AG04450 (cell line): Measurements from ENCODE around the gene BCAN. TPM values are rescaled to one million over a fixed set of nuclear protein-coding genes. Genes with fewer than 3 reads are reported as not detected.

ENCODE experiments used
- CTCF ChIA-PET: fragments of 300-600, 350-600 bp; formaldehyde crosslinking; extraction: SDS; loops from one replicate; lab custom pipeline; 2022; ENCODE audit warnings: antibody characterized with exemption, inconsistent platforms; lab: Charles Lee
- POLR2A ChIA-PET: fragments of 350-600 bp; formaldehyde crosslinking; extraction: SDS; loops from one replicate; lab custom pipeline; 2021; ENCODE audit warnings: antibody characterized with exemption, inconsistent platforms; lab: Yijun Ruan, JAX
- DNase-seq: peaks from one replicate; pipeline ENCODE4 v3.0.0-alpha.2; 2011; ENCODE audit warnings: low read depth, low spot score
- H3K27ac ChIP-seq: one replicate; pipeline ENCODE4 v1.5.1; 2012; ENCODE audit warnings: low read depth, low read length, control low read depth
- H3K27me3 ChIP-seq: one replicate; pipeline ENCODE4 v1.6.0; 2012; ENCODE audit warnings: low read length; ENCODE audit not compliant: control insufficient read depth, insufficient read depth
- H3K4me3 ChIP-seq: 2 replicates; pipeline ENCODE4 v1.5.1; 2011; ENCODE audit warnings: mild to moderate bottlenecking, low read depth, low read length, control low read depth
- H3K9me3 ChIP-seq: 2 replicates; pipeline ENCODE4 v1.5.1; 2012; ENCODE audit warnings: low read length; ENCODE audit not compliant: control insufficient read depth, insufficient read depth
- polyA plus RNA-seq: library from polyadenylated mRNA; depleted of rRNA; stranded (reverse); fragments of >200 nt; gene quantifications from 2 replicates; pipeline ENCODE4 v1.2.3, GENCODE V29; 2011
- TF ChIP-seq, protein P1 (sequence below): IDR thresholded peaks from 2 replicates; pipeline ENCODE4 v1.5.1; 2011; ENCODE audit warnings: low read depth, low read length, control low read depth, inconsistent platforms

Gene BCAN
- polyA plus RNA-seq, 1 experiment: not detected

GRCh38 chr1:156594190-156594589 lies 47.7 kb upstream of the BCAN start:
- no peaks in the 10 kb centered on the region; the same call in 1 of the 2 replicates for H3K9me3 ChIP-seq
- no peak for DNase-seq
- H3K27ac ChIP-seq: no peak overlapping the region
- H3K4me3 ChIP-seq: no peak overlapping the region
- POLR2A ChIA-PET: interaction anchor here (0.6 to 1.0 kb wide), 2 partner anchors 20 to 93 kb away, joined by 3 to 4 read pairs; partner anchors contain the start of gene MEF2D
- TF ChIP-seq, protein P1, sequence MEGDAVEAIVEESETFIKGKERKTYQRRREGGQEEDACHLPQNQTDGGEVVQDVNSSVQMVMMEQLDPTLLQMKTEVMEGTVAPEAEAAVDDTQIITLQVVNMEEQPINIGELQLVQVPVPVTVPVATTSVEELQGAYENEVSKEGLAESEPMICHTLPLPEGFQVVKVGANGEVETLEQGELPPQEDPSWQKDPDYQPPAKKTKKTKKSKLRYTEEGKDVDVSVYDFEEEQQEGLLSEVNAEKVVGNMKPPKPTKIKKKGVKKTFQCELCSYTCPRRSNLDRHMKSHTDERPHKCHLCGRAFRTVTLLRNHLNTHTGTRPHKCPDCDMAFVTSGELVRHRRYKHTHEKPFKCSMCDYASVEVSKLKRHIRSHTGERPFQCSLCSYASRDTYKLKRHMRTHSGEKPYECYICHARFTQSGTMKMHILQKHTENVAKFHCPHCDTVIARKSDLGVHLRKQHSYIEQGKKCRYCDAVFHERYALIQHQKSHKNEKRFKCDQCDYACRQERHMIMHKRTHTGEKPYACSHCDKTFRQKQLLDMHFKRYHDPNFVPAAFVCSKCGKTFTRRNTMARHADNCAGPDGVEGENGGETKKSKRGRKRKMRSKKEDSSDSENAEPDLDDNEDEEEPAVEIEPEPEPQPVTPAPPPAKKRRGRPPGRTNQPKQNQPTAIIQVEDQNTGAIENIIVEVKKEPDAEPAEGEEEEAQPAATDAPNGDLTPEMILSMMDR: no peak
- CTCF ChIA-PET: interaction anchor here (0.8 to 1.0 kb wide), 4 partner anchors 14 to 148 kb away, joined by 3 to 5 read pairs (median 4); no protein-coding TSS in a partner anchor
- H3K27me3 ChIP-seq: no peaks in the 10 kb centered on the region

- no peaks in the 10 kb centered on the region; the same call in 1 of the 2 replicates for H3K9me3 ChIP-seq
- H3K4me3 ChIP-seq: no peak overlapping the region
- DNase-seq: no peak
- POLR2A ChIA-PET: no interaction called here
- H3K27me3 ChIP-seq: no peaks in the 10 kb centered on the region
- CTCF ChIA-PET: no interaction called here
- TF ChIP-seq, protein P1: no peak
- no peak overlapping the region for H3K27ac ChIP-seq
Measured at GRCh38 chr1:156595016-156595415, 46.9 kb upstream of the BCAN start.

GRCh38 chr1:156596426-156596825 lies 45.5 kb upstream of the BCAN start:
- Histone ChIP-seq H3K27me3 (no peaks in the 10 kb centered on the region), H3K9me3 (no peaks in the 10 kb centered on the region; the same call in 1 of the 2 replicates), H3K27ac (no peak overlapping the region), H3K4me3 (no peak overlapping the region)
- ChIA-PET POLR2A (no interaction called here), CTCF (interaction anchor here (0.6 to 2.9 kb wide), 2 partner anchors 12 to 64 kb away, joined by 3 to 8 read pairs; no protein-coding TSS in a partner anchor)
- no peak for DNase-seq
- TF ChIP-seq, protein P1: no peak

DNA sequence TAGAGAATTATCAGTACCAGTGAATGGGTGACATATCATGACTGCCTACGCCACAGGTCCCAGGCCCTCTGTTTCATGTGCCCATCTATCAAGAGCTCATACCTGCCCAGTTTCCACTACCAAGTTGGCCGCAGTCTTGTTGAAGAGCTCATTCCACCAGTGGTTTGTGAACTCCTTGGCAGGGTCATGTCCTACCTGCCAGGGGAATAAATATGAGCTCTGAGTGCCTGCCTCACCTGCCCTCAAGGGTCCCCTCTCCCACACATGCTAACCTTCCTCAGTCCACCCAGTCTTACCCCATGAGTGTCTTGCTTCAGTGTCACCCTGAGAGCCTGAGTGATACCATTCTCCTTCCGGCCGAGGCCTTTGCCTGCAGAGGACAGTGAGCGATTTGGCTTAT lies 43.8 kb upstream of the BCAN start:
- TF ChIP-seq, protein P1: no peak
- no peak for DNase-seq
- Histone ChIP-seq H3K27me3 (no peaks in the 10 kb centered on the region), H3K27ac (no peak overlapping the region), H3K9me3 (no peaks in the 10 kb centered on the region), H3K4me3 (no peak overlapping the region)
- ChIA-PET CTCF (interaction anchor here (0.6 to 2.9 kb wide), 2 partner anchors 11 to 13 kb away, joined by 3 to 8 read pairs; no protein-coding TSS in a partner anchor), POLR2A (no interaction called here)

- Histone ChIP-seq H3K27ac (no peak overlapping the region), H3K9me3 (no peaks in the 10 kb centered on the region), H3K4me3 (no peak overlapping the region), H3K27me3 (no peaks in the 10 kb centered on the region)
- TF ChIP-seq, protein P1: no peak
- no peak for DNase-seq
- ChIA-PET POLR2A (no interaction called here), CTCF (interaction anchor here (0.6 to 2.9 kb wide), 2 partner anchors 10 to 14 kb away, joined by 3 to 8 read pairs; no protein-coding TSS in a partner anchor)
Measured at GRCh38 chr1:156598731-156599432, 43.0 kb upstream of the BCAN start.
